ENCODE results near the gene TACR2. TPM values are rescaled to one million over a fixed set of nuclear protein-coding genes. Genes with fewer than 3 reads are reported as not detected.

TACR2 gene
- total RNA-seq, 4 donors from 2014 or later = 1.1 to 11.1 (median 3.2) TPM; not detected in 1

- Histone ChIP-seq H3K4me1 (peaks cover 0 to 55% (median 4%) of the 10 kb centered on the region in 4 donors), H3K4me3 (no peak overlapping the region), H3K27ac (peak overlapping the region in 3 of 4 donors; percentile 76 to 92 (median 88)), H3K27me3 (no peaks in the 10 kb centered on the region), H3K36me3 (peaks cover 0 to 8% (median 0%) of the 10 kb centered on the region in 3 donors), H3K9me3 (no peaks in the 10 kb centered on the region)
- peak in 2 of 3 donors; percentile 85 to 91 for DNase-seq
- TF ChIP-seq POLR2A (IDR thresholded peaks at IDR 0.05) (peak in 1 of 2 donors; percentile 38), CTCF (IDR thresholded peaks at IDR 0.05) (no peak)
These were observed 41.8 kb upstream of the TACR2 start for GRCh38 chr10:69458430-69459100.

- peaks cover 0 to 58% (median 4%) of the 10 kb centered on the region in 4 donors for H3K4me1 ChIP-seq
- no peak for TF ChIP-seq POLR2A (IDR thresholded peaks at IDR 0.05)
- H3K27me3 ChIP-seq = no peaks in the 10 kb centered on the region
- H3K36me3 ChIP-seq = peaks cover 0 to 8% (median 0%) of the 10 kb centered on the region in 3 donors
- no peak overlapping the region for H3K4me3 ChIP-seq
- H3K27ac ChIP-seq = peak overlapping the region in 3 of 4 donors; percentile 76 to 92 (median 88)
- DNase-seq = no peak
- H3K9me3 ChIP-seq = no peaks in the 10 kb centered on the region
These were observed 41.1 kb upstream of the TACR2 start for GRCh38 chr10:69457771-69458237.

GRCh38 chr10:69456880-69457693 is 40.4 kb upstream of the TACR2 start:
- Histone ChIP-seq H3K9me3 (no peaks in the 10 kb centered on the region), H3K27me3 (no peaks in the 10 kb centered on the region), H3K27ac (peak overlapping the region in 3 of 4 donors; percentile 76 to 92 (median 88)), H3K4me3 (no peak overlapping the region), H3K4me1 (peaks cover under 1 to 65% (median 4%) of the 10 kb centered on the region in 4 donors), H3K36me3 (peaks cover 0 to 8% (median 0%) of the 10 kb centered on the region in 3 donors)
- no peak for TF ChIP-seq POLR2A (IDR thresholded peaks at IDR 0.05)
- no peak for TF ChIP-seq CTCF (IDR thresholded peaks at IDR 0.05)
- DNase-seq = no peak

- Histone ChIP-seq H3K9me3 (no peaks in the 10 kb centered on the region), H3K27ac (no peak overlapping the region), H3K4me3 (no peak overlapping the region), H3K4me1 (peaks cover 3 to 62% (median 7%) of the 10 kb centered on the region in 4 donors), H3K36me3 (peaks cover 0 to 8% (median 0%) of the 10 kb centered on the region in 3 donors), H3K27me3 (no peaks in the 10 kb centered on the region)
- no peak for DNase-seq
- TF ChIP-seq CTCF (IDR thresholded peaks at IDR 0.05) = no peak
- TF ChIP-seq POLR2A (IDR thresholded peaks at IDR 0.05) = no peak
These were observed 38.5 kb upstream of the TACR2 start for GRCh38 chr10:69455006-69455763.

GRCh38 chr10:69453795-69454194 is 37.1 kb upstream of the TACR2 start:
- Histone ChIP-seq H3K36me3 (peaks cover 0 to 8% (median 0%) of the 10 kb centered on the region in 3 donors), H3K27ac (peak overlapping the region in 1 of 4 donors; percentile 91), H3K4me1 (peaks cover 0 to 59% (median 4%) of the 10 kb centered on the region in 4 donors), H3K4me3 (no peak overlapping the region), H3K27me3 (no peaks in the 10 kb centered on the region), H3K9me3 (no peaks in the 10 kb centered on the region)
- no peak for DNase-seq
- TF ChIP-seq POLR2A (IDR thresholded peaks at IDR 0.05) (no peak), CTCF (IDR thresholded peaks at IDR 0.05) (no peak)

Data from Peyer's patch (tissue), 4 donors.